ENCODE results near the gene EXTL2.
"Not testable (repeated sequence)": the region's sequence is repeated elsewhere in the genome, so short reads cannot be mapped to it uniquely, and the experiment has no call there.

EXTL2 gene

DNA sequence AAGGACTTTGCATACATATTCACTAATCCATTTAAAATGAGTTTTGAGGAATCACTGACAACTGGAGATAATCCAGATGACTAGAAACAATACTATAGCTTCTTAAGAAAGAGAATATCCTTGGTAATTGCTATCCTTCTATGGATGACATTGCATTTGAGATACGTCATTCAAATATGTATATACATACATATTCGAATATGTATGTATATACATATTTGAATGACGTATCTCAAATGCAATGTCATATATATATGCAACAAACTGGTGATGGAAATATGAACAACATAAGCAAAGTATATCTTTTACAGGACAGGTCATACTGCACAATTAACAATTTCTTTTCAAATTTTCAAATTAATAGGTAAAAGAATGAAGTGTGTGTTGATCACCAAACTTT, 41.7 kb downstream of the EXTL2 start:
- Histone ChIP-seq H3K27me3 (ENCODE audit: insufficient read depth, insufficient read length) (no peaks in the 10 kb centered on the region), H3K4me1 (ENCODE audit: insufficient read depth, insufficient read length) (no peaks in the 10 kb centered on the region), H3K9me3 (ENCODE audit: insufficient read depth, low read length) (no peaks in the 10 kb centered on the region), H3K4me3 (ENCODE audit: insufficient read length, low read depth) (no peak overlapping the region), H3K9ac (ENCODE audit: insufficient read length, low read depth) (no peak overlapping the region), H3K36me3 (ENCODE audit: insufficient read depth, insufficient read length, low read length) (no peaks in the 10 kb centered on the region)
- no peak for DNase-seq (ENCODE audit: low read depth, low spot score)
- TF ChIP-seq SUZ12 (IDR thresholded peaks at IDR 0.05; ENCODE audit: extremely low read depth, insufficient read depth, insufficient read length) (no peak), YY1 (IDR thresholded peaks at IDR 0.05; ENCODE audit: insufficient read depth, insufficient read length) (no peak), ZNF274 (IDR thresholded peaks at IDR 0.05; ENCODE audit: low read depth, low read length) (no peak)

- DNase-seq (ENCODE audit: low read depth, low spot score): no peak
- Histone ChIP-seq H3K4me3 (ENCODE audit: insufficient read length, low read depth) (no peak overlapping the region), H3K9me3 (ENCODE audit: insufficient read depth, low read length) (no peaks in the 10 kb centered on the region), H3K27me3 (ENCODE audit: insufficient read depth, insufficient read length) (no peaks in the 10 kb centered on the region), H3K4me1 (ENCODE audit: insufficient read depth, insufficient read length) (no peaks in the 10 kb centered on the region), H3K9ac (ENCODE audit: insufficient read length, low read depth) (no peak overlapping the region), H3K36me3 (ENCODE audit: insufficient read depth, insufficient read length, low read length) (no peaks in the 10 kb centered on the region)
- TF ChIP-seq SUZ12 (IDR thresholded peaks at IDR 0.05; ENCODE audit: extremely low read depth, insufficient read depth, insufficient read length): no peak
- no peak for TF ChIP-seq ZNF274 (IDR thresholded peaks at IDR 0.05; ENCODE audit: low read depth, low read length)
- TF ChIP-seq YY1 (IDR thresholded peaks at IDR 0.05; ENCODE audit: insufficient read depth, insufficient read length): no peak
Measured at GRCh38 chr1:100851726-100852125, 42.9 kb downstream of the EXTL2 start.

- Histone ChIP-seq H3K36me3 (ENCODE audit: insufficient read depth, insufficient read length, low read length) (no peaks in the 10 kb centered on the region), H3K9ac (ENCODE audit: insufficient read length, low read depth) (no peak overlapping the region), H3K4me1 (ENCODE audit: insufficient read depth, insufficient read length) (no peaks in the 10 kb centered on the region), H3K4me3 (ENCODE audit: insufficient read length, low read depth) (no peak overlapping the region), H3K9me3 (ENCODE audit: insufficient read depth, low read length) (no peaks in the 10 kb centered on the region), H3K27me3 (ENCODE audit: insufficient read depth, insufficient read length) (no peaks in the 10 kb centered on the region)
- TF ChIP-seq ZNF274 (IDR thresholded peaks at IDR 0.05; ENCODE audit: low read depth, low read length) (no peak), YY1 (IDR thresholded peaks at IDR 0.05; ENCODE audit: insufficient read depth, insufficient read length) (no peak), SUZ12 (IDR thresholded peaks at IDR 0.05; ENCODE audit: extremely low read depth, insufficient read depth, insufficient read length) (no peak)
- DNase-seq (ENCODE audit: low read depth, low spot score): no peak
Measured at GRCh38 chr1:100847361-100848082, 47.1 kb downstream of the EXTL2 start.

DNA sequence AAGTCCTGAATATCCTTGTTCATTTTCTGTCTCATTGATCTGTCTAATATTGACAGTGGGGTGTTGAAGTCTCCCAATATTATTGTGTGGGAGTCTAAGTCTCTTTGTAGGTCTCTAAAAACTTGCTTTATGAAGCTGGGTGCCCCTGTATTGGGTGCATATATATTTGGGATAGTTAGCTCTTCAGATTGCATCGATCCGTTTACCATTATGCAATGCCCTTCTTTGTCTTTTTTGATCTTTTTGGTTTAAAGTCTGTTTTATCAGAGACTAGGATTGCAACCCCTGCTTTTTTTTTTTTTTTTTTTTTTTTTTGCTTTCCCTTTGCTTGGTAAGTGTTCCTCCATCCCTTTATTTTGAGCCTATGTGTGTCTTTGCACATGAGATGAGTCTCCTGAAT, 51.5 kb downstream of the EXTL2 start:
- H3K36me3 ChIP-seq (ENCODE audit: insufficient read depth, insufficient read length, low read length); H3K9me3 ChIP-seq (ENCODE audit: insufficient read depth, low read length); H3K9ac ChIP-seq (ENCODE audit: insufficient read length, low read depth); DNase-seq (ENCODE audit: low read depth, low spot score); H3K4me1 ChIP-seq (ENCODE audit: insufficient read depth, insufficient read length); H3K27me3 ChIP-seq (ENCODE audit: insufficient read depth, insufficient read length); H3K4me3 ChIP-seq (ENCODE audit: insufficient read length, low read depth): not testable (repeated sequence)

- H3K9ac ChIP-seq (ENCODE audit: insufficient read length, low read depth): no peak overlapping the region
- no peak overlapping the region for H3K4me3 ChIP-seq (ENCODE audit: insufficient read length, low read depth)
- TF ChIP-seq SUZ12 (IDR thresholded peaks at IDR 0.05; ENCODE audit: extremely low read depth, insufficient read depth, insufficient read length): no peak
- DNase-seq (ENCODE audit: low read depth, low spot score): no peak
- H3K36me3 ChIP-seq (ENCODE audit: insufficient read depth, insufficient read length, low read length): no peaks in the 10 kb centered on the region
- H3K27me3 ChIP-seq (ENCODE audit: insufficient read depth, insufficient read length): no peaks in the 10 kb centered on the region
- no peaks in the 10 kb centered on the region for H3K9me3 ChIP-seq (ENCODE audit: insufficient read depth, low read length)
- no peaks in the 10 kb centered on the region for H3K4me1 ChIP-seq (ENCODE audit: insufficient read depth, insufficient read length)
Measured at GRCh38 chr1:100835866-100836842, 58.5 kb downstream of the EXTL2 start.

GRCh38 chr1:100834777-100835660, 59.6 kb downstream of the EXTL2 start:
- Histone ChIP-seq H3K36me3 (ENCODE audit: insufficient read depth, insufficient read length, low read length) (no peaks in the 10 kb centered on the region), H3K4me3 (ENCODE audit: insufficient read length, low read depth) (no peak overlapping the region), H3K9ac (ENCODE audit: insufficient read length, low read depth) (no peak overlapping the region), H3K4me1 (ENCODE audit: insufficient read depth, insufficient read length) (no peaks in the 10 kb centered on the region), H3K27me3 (ENCODE audit: insufficient read depth, insufficient read length) (no peaks in the 10 kb centered on the region), H3K9me3 (ENCODE audit: insufficient read depth, low read length) (no peaks in the 10 kb centered on the region)
- peak; percentile 5 for DNase-seq (ENCODE audit: low read depth, low spot score)
- TF ChIP-seq ZNF274 (IDR thresholded peaks at IDR 0.05; ENCODE audit: low read depth, low read length): no peak
- TF ChIP-seq SUZ12 (IDR thresholded peaks at IDR 0.05; ENCODE audit: extremely low read depth, insufficient read depth, insufficient read length): no peak
- no peak for TF ChIP-seq YY1 (IDR thresholded peaks at IDR 0.05; ENCODE audit: insufficient read depth, insufficient read length)
